ENCODE measurements around the gene ATP1A1. TPM values are rescaled to one million over a fixed set of nuclear protein-coding genes. Genes with fewer than 3 reads are reported as not detected.

Gene ATP1A1
- total RNA-seq, 1 donor from 2014 or later: 196 TPM

DNA sequence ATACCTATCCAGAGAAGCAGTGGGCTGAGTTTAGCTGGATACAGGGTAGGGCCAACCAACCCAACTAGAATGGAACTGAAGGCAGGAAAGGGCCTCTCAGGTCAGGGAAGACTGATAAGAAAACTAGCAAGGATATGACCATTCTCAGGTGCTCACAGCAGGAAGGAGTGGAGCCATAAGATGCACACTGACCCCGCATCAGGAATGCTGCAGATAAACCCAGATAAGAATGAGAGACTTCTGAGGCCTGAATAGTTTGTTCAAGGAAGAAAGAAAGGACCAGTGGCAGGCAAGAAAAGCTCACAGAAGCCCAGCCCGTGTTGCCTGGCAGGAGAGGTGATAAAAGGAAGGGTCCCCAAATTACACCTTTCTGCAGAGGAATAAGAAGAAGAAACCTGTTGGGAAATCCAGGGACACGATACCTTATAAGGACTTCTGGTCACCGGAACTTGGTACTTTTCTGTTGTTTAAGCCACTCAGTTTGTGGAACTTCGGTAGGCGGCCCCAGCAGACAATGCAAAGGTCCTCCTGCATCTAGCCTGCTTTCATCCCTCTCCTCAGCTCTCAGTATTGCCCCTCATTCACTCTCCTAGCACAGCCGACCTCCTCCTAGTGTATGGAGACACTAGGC is 58.9 kb downstream of the ATP1A1 start:
- DNase-seq (ENCODE audit: low spot score): no peak
- intact Hi-C loops (cut with micrococcal nuclease): no loop called here
- H3K36me3 Mint-ChIP-seq (ENCODE audit: low read depth): no peaks in the 10 kb centered on the region

DNA sequence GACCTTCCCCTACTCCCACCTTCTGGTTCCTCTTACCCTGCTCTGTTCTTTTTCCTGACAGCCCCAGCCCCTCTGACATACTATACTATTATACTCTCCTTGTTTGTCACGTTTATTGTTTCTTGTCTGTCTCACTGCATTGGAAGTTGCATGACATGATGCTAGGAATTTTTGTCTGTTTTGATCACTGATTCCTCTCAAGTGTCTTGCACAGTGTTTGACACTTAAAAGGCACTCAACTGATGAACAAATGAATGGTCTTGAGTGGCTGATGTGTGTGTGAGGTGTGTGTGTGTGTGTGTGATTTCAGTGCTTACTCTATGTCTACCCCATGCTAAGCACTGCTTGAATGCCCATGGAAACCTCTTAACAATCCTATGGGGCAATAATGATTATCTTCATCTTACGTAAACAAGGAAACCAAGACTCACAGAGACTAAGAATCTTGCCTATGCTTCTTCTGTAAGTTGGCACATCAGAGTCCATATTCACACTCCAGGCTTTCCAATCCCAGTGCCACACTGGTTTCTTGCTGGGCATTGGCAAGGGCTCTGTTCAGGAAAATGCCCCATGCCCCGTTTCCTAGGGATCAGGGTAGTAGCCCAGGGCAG is 59.7 kb downstream of the ATP1A1 start:
- Mint-ChIP-seq H3K27me3 (ENCODE audit: low read depth) (peaks cover 11% of the 10 kb centered on the region), H3K4me3 (ENCODE audit: low read depth) (no peak overlapping the region), H3K36me3 (ENCODE audit: low read depth) (no peaks in the 10 kb centered on the region), H3K9me3 (no peaks in the 10 kb centered on the region), H3K27ac (no peak overlapping the region), H3K4me1 (ENCODE audit: low read depth) (no peaks in the 10 kb centered on the region)
- intact Hi-C loops (cut with micrococcal nuclease): no loop called here
- no peak for DNase-seq (ENCODE audit: low spot score)

More for the DNA sequence above, 58.9 kb downstream of the ATP1A1 start:
- no peaks in the 10 kb centered on the region for H3K9me3 Mint-ChIP-seq
- peaks cover 11% of the 10 kb centered on the region for H3K27me3 Mint-ChIP-seq (ENCODE audit: low read depth)
- no peak overlapping the region for H3K4me3 Mint-ChIP-seq (ENCODE audit: low read depth)
- H3K4me1 Mint-ChIP-seq (ENCODE audit: low read depth): peaks cover under 1% of the 10 kb centered on the region
- no peak overlapping the region for H3K27ac Mint-ChIP-seq

DNA sequence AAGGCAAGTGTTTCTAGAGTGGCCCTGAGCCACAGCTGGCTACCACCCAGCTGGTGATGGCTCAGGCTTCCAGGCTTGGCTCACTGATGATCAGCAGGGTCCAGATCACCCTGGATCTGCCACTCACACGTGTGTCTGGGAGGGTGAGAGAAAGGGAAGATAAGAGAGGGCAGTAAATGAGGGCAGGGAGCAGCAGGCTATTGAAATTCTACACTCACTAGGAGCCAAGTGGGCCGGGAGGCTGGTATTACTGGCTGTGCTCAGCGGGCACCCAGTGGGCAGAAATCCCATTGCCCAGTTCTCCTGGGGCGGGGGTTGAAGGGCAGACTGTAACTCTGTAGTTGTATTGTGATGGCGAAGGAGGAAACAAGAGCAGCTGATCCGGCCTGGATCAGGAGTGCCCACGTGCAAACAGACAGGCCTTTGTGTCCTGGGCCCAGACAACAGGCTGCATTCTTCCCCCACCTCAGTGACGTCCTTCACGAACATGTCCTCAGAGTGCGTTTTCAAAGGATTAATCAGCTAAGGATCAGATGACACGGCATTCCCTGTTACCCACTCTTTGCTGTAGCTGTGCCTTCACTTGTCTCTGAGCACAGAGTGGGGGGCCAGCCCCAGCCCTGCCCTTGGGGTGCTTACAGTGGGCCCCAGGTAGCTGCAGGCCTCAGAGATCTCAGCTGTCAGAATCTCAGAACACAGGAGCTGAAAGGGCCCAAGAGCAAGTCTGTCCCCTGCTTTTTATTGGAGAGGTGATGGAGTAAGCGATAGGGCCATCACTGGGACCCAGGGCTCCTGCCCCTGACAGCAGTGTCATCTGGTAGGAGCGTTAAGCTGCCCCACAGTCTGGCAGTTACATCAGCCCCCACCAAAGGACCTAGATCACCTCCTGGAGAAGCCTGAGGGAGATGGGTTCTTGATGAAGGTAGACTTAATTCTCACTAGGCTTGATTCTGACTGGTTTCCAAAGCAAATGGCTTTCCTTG is 60.5 kb downstream of the ATP1A1 start:
- no peak for DNase-seq (ENCODE audit: low spot score)
- H3K36me3 Mint-ChIP-seq (ENCODE audit: low read depth): no peaks in the 10 kb centered on the region
- H3K4me3 Mint-ChIP-seq (ENCODE audit: low read depth): no peak overlapping the region
- no peak overlapping the region for H3K27ac Mint-ChIP-seq
- no peaks in the 10 kb centered on the region for H3K4me1 Mint-ChIP-seq (ENCODE audit: low read depth)
- intact Hi-C loops (cut with micrococcal nuclease): no loop called here
- peaks cover 16% of the 10 kb centered on the region for H3K27me3 Mint-ChIP-seq (ENCODE audit: low read depth)
- no peaks in the 10 kb centered on the region for H3K9me3 Mint-ChIP-seq

DNA sequence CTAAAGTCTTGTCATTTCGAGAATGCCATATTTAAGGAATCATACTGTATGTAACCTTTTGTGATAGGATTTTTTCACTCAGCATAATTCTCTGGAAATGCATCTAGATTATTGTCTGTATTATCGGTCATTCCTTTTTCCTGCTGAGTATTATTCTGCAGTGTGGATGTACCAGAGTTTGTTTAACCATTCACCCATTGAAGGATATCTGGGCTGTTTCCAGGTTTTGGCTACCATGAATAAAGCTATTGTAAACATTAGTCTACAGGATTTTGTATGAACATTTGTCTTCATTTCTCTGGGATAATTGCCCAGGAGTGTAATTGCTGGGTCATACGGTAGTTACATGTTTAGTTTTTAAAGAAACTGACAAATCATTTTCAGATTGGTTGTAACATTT is 61.8 kb downstream of the ATP1A1 start:
- intact Hi-C loops (cut with micrococcal nuclease): loop anchor here (5.0 kb wide), 1 partner anchor 58 kb away; no protein-coding TSS in a partner anchor

DNA sequence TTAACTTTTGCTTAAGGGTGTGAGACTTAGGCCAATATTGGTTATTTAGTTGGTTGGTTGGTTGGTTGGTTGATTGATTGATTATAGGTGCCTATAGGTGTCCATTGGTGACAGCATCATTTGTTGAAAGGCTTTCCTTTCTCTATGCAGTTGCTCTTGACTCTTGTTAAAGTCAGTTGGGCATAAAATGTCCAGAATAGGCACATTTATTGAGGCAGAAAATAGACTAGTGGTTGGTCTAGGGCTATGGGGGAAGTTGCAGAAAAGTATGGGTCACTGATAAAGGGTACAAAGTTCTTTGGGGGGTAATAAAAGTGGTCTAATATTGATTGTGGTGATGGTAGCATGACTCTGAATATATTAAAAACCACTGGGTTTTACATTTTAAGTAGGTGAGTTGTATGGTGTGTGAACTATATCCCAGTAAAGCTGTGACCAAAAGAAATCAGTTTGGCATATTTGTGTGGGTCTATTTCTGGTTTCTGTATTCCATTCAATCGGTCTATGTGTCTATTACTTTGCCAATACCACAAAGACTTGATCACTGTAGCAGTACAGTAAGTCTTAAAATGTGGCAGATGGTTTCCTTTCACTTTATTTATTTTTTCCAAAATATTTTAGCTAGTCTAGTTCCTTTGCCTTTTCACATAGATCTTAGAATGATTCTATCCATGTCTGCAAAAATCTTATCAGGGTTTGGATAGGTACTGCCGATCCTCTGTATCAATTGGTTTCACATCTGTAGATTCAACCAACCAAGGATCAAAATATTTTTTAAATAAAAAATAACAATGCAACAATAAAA is 63.0 kb downstream of the ATP1A1 start:
- no peak overlapping the region for H3K4me3 Mint-ChIP-seq (ENCODE audit: low read depth)
- H3K9me3 Mint-ChIP-seq: no peaks in the 10 kb centered on the region
- H3K27ac Mint-ChIP-seq: no peak overlapping the region

More for the DNA sequence above, 61.8 kb downstream of the ATP1A1 start:
- no peak for DNase-seq (ENCODE audit: low spot score)
- peaks cover 21% of the 10 kb centered on the region for H3K27me3 Mint-ChIP-seq (ENCODE audit: low read depth)
- no peaks in the 10 kb centered on the region for H3K4me1 Mint-ChIP-seq (ENCODE audit: low read depth)
- H3K27ac Mint-ChIP-seq: no peak overlapping the region
- no peaks in the 10 kb centered on the region for H3K9me3 Mint-ChIP-seq
- H3K4me3 Mint-ChIP-seq (ENCODE audit: low read depth): no peak overlapping the region
- no peaks in the 10 kb centered on the region for H3K36me3 Mint-ChIP-seq (ENCODE audit: low read depth)

DNA sequence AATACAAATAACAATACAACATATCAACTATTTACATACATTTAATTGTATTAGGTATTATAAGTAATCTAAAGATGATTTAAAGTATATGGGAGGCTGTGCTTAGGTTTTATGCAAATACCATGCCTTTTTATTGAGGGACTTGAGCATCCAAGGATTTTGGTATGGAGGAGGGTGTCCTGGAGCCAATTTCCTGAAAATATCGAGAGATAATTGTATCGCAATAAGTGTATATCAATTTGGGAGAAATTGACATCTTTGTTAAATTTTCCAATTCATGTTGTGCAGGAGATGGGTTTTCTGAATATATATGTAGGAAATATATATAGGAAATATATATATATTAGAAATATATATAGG is 63.5 kb downstream of the ATP1A1 start:
- H3K36me3 Mint-ChIP-seq (ENCODE audit: low read depth): no peaks in the 10 kb centered on the region
- no peaks in the 10 kb centered on the region for H3K4me1 Mint-ChIP-seq (ENCODE audit: low read depth)
- H3K9me3 Mint-ChIP-seq: no peaks in the 10 kb centered on the region
- no peak overlapping the region for H3K27ac Mint-ChIP-seq
- peaks cover 35% of the 10 kb centered on the region for H3K27me3 Mint-ChIP-seq (ENCODE audit: low read depth)
- no peak overlapping the region for H3K4me3 Mint-ChIP-seq (ENCODE audit: low read depth)
- DNase-seq (ENCODE audit: low spot score): no peak
- intact Hi-C loops (cut with micrococcal nuclease): loop anchor here (5.0 kb wide), 1 partner anchor 59 kb away; no protein-coding TSS in a partner anchor

More for the DNA sequence above, 63.0 kb downstream of the ATP1A1 start:
- no peaks in the 10 kb centered on the region for H3K4me1 Mint-ChIP-seq (ENCODE audit: low read depth)
- H3K36me3 Mint-ChIP-seq (ENCODE audit: low read depth): no peaks in the 10 kb centered on the region
- H3K27me3 Mint-ChIP-seq (ENCODE audit: low read depth): peaks cover 29% of the 10 kb centered on the region
- intact Hi-C loops (cut with micrococcal nuclease): loop anchor here (5.0 kb wide), 1 partner anchor 59 kb away; no protein-coding TSS in a partner anchor
- DNase-seq (ENCODE audit: low spot score): no peak

DNA sequence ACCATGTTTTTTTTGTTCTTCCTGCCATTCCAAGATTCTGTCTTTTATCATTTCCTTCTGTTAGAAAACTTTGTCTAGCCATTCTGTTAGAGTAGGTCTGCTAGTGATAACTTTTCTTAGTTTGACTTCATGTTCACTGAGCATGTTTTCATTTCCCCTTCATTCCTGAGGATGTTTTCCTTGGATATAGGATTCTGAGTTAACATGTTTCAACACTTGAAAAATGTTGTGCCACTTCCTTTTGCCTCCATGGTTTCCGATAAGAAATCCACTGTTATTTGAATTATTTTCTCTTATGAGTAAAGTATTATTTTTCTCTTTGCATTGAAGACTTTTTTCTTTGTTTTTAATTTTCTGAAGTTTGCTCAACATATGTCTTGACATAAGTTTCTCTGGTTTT is 66.7 kb downstream of the ATP1A1 start:
- intact Hi-C loops (cut with micrococcal nuclease): loop anchor here (5.0 kb wide), 1 partner anchor 62 kb away; no protein-coding TSS in a partner anchor
- Mint-ChIP-seq H3K9me3 (no peaks in the 10 kb centered on the region), H3K36me3 (ENCODE audit: low read depth) (no peaks in the 10 kb centered on the region), H3K27me3 (ENCODE audit: low read depth) (peaks cover 43% of the 10 kb centered on the region), H3K4me3 (ENCODE audit: low read depth) (no peak overlapping the region), H3K4me1 (ENCODE audit: low read depth) (no peaks in the 10 kb centered on the region), H3K27ac (no peak overlapping the region)
- DNase-seq (ENCODE audit: low spot score): no peak

DNA sequence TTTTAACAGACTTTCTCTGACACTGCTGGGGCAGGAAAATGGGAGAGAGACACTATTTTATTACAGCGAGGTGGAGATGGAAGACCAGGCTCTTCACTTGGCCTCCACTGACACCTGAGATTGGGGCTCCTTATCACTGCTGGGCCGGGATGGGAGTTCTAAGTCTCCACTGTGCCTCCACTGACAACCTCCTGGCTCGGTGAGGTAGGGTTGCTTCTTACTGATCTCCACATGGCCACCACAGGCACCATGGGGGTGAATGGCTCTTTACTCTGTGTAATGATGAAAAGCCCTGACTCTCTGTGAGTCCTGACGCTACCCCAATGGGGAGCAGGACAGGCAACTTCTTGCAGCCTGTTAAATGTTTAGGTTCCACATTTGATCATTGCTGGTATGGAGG is 67.7 kb downstream of the ATP1A1 start:
- H3K4me1 Mint-ChIP-seq (ENCODE audit: low read depth): no peaks in the 10 kb centered on the region
- intact Hi-C loops (cut with micrococcal nuclease): no loop called here
- H3K27ac Mint-ChIP-seq: no peak overlapping the region
- H3K27me3 Mint-ChIP-seq (ENCODE audit: low read depth): peaks cover 42% of the 10 kb centered on the region
- no peaks in the 10 kb centered on the region for H3K36me3 Mint-ChIP-seq (ENCODE audit: low read depth)
- no peak overlapping the region for H3K4me3 Mint-ChIP-seq (ENCODE audit: low read depth)
- H3K9me3 Mint-ChIP-seq: no peaks in the 10 kb centered on the region
- no peak for DNase-seq (ENCODE audit: low spot score)

DNA sequence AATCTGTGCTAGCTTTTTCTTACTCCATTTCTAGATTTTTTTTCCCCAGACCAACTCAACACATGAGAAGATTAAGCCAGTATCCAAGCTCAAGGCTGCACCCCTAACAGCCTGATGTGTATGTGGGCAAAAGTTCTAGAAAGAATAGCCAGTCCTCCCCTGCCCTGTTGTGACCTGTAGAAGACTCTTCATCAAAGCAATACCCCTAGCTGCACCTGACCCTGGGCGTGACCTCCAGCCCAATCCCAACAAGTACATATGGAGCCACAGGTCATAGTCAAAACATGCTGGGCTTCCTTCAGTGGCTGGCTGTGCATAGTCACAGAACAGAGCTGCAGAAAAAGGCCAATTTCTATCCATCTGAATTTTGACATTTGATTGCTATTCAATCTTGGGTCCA is 72.5 kb downstream of the ATP1A1 start:
- no peak overlapping the region for H3K4me3 Mint-ChIP-seq (ENCODE audit: low read depth)
- H3K27ac Mint-ChIP-seq: no peak overlapping the region
- H3K27me3 Mint-ChIP-seq (ENCODE audit: low read depth): peaks cover 19% of the 10 kb centered on the region
- no peaks in the 10 kb centered on the region for H3K4me1 Mint-ChIP-seq (ENCODE audit: low read depth)
- no peaks in the 10 kb centered on the region for H3K9me3 Mint-ChIP-seq
- intact Hi-C loops (cut with micrococcal nuclease): no loop called here
- no peaks in the 10 kb centered on the region for H3K36me3 Mint-ChIP-seq (ENCODE audit: low read depth)
- DNase-seq (ENCODE audit: low spot score): no peak

DNA sequence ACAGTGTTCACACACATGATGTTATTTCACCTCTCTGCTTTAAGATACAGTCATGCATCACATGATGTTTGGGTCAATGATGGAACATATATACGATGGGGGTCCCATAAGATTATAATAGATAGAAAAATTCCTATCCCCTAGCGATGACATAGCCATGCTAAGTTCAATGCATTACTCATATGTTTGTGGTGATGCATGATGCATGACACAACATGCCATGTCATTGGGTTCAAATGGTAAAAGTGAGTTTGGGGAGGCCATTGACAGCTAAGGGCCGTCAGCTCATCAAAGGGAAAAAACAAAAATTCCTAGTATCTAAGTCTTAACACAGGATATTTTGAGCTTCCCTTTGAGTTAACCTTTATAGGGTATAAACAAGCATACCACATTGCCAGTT is 73.6 kb downstream of the ATP1A1 start:
- Mint-ChIP-seq H3K9me3 (no peaks in the 10 kb centered on the region), H3K27ac (no peak overlapping the region), H3K27me3 (ENCODE audit: low read depth) (peaks cover 7% of the 10 kb centered on the region), H3K4me3 (ENCODE audit: low read depth) (no peak overlapping the region), H3K36me3 (ENCODE audit: low read depth) (no peaks in the 10 kb centered on the region), H3K4me1 (ENCODE audit: low read depth) (no peaks in the 10 kb centered on the region)
- intact Hi-C loops (cut with micrococcal nuclease): no loop called here
- DNase-seq (ENCODE audit: low spot score): no peak

DNA sequence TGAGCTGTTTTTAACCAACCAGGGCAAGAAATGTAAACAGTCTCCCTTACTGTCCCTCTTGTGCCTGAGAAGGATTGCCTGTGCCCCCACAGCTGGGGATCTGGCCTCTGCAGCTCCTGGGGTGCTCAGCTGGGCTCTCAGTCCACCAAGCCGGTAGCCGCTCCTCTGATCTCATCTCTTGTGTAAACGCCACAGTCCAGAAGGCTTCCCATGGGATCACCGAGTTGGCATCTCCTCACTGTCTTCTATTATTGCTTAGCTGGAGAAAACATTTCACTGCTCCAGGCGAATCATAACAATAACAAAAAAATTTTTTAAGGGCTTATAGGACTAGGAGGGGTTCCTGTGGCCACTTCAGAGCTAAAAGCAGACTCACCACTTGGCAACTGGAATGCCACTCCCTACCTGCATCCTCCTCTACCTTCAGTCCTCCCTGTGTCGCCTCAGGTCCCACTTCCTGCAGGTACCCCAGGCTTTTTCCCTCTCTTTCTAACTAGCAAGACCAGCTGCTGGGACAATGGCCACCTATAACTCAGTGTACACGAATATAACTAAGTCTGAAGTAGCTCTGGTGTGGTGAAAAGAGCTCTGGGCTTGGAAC is 75.8 kb downstream of the ATP1A1 start:
- Mint-ChIP-seq H3K36me3 (ENCODE audit: low read depth) (no peaks in the 10 kb centered on the region), H3K9me3 (no peaks in the 10 kb centered on the region), H3K27ac (no peak overlapping the region), H3K4me1 (ENCODE audit: low read depth) (no peaks in the 10 kb centered on the region), H3K27me3 (ENCODE audit: low read depth) (no peaks in the 10 kb centered on the region), H3K4me3 (ENCODE audit: low read depth) (no peak overlapping the region)
- intact Hi-C loops (cut with micrococcal nuclease): no loop called here
- DNase-seq (ENCODE audit: low spot score): no peak

DNA sequence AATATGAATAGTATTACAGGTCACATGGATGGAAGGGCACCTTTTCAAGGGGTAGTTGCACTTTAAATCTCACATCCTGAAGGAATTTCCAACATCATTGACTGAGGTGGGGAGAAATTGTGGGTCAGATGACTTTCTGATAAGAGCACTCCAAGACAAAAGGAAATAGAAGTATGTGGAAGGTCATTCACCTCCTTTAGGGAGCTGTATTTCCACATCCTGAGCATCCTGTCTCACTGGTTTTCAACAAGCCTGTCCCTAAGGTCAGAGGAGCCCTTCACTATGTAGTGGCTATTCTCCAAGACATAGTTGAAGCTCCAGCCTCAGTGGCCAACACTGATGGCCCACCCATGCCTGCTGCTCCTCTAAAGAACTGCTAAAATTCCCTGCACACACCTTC is 76.5 kb downstream of the ATP1A1 start:
- Mint-ChIP-seq H3K4me1 (ENCODE audit: low read depth) (no peaks in the 10 kb centered on the region), H3K4me3 (ENCODE audit: low read depth) (no peak overlapping the region), H3K9me3 (no peaks in the 10 kb centered on the region), H3K27ac (no peak overlapping the region), H3K36me3 (ENCODE audit: low read depth) (no peaks in the 10 kb centered on the region), H3K27me3 (ENCODE audit: low read depth) (no peaks in the 10 kb centered on the region)
- intact Hi-C loops (cut with micrococcal nuclease): no loop called here
- no peak for DNase-seq (ENCODE audit: low spot score)
